RWPE2 (cell line): ENCODE data around the gene SCUBE2.

Experiments
- ATAC-seq: fragments of 200-7000 bp; cut with Tn5 transposase; 3 replicates; pipeline ENCODE4 v1.9.1; 2021; ENCODE audit warnings: low read depth
- DNase-seq: peaks from one replicate; pipeline ENCODE4 v3.0.0-alpha.2; 2020; ENCODE audit warnings: low spot score
- H3K27ac ChIP-seq: fragments of 450-650 bp; 2 replicates; pipeline ENCODE4 v1.5.1; 2017; ENCODE audit warnings: mild to moderate bottlenecking; ENCODE audit not compliant: poor library complexity, severe bottlenecking
- H3K27me3 ChIP-seq: fragments of 250-450 bp; sonication (Bioruptor Pico); 2 replicates; pipeline ENCODE4 v1.5.1; 2021; ENCODE audit warnings: mild to moderate bottlenecking, moderate library complexity; ENCODE audit not compliant: insufficient read depth, poor library complexity, severe bottlenecking
- H3K36me3 ChIP-seq: fragments of 250-450 bp; sonication (Bioruptor Pico); 2 replicates; pipeline ENCODE4 v1.5.1; 2020; ENCODE audit warnings: low read depth, mild to moderate bottlenecking, moderate library complexity
- H3K4me1 ChIP-seq: fragments of 250-450 bp; sonication (Bioruptor Pico); 2 replicates; pipeline ENCODE4 v1.5.1; 2021; ENCODE audit warnings: mild to moderate bottlenecking, moderate library complexity; ENCODE audit not compliant: insufficient read depth, poor library complexity, severe bottlenecking
- H3K4me3 ChIP-seq: fragments of 250-450 bp; sonication (Bioruptor Pico); 2 replicates; pipeline ENCODE4 v1.5.1; 2021; ENCODE audit warnings: mild to moderate bottlenecking, moderate library complexity; ENCODE audit not compliant: severe bottlenecking
- H3K9me3 ChIP-seq: fragments of 250-450 bp; sonication (Bioruptor Pico); 2 replicates; pipeline ENCODE4 v1.5.1; 2021; ENCODE audit warnings: mild to moderate bottlenecking, moderate library complexity; ENCODE audit not compliant: severe bottlenecking
- TF ChIP-seq, protein P1 (sequence below): fragments of 450-650 bp; IDR thresholded peaks from one replicate; pipeline ENCODE4 v1.5.1; 2017; ENCODE audit warnings: mild to moderate bottlenecking, moderate library complexity; ENCODE audit not compliant: poor library complexity, severe bottlenecking

SCUBE2 gene

GRCh38 chr11:9047964-9048523, 43.4 kb downstream of the SCUBE2 start:
- Histone ChIP-seq H3K9me3 (no peaks in the 10 kb centered on the region), H3K27ac (no peak overlapping the region)
- no peak for DNase-seq

DNA sequence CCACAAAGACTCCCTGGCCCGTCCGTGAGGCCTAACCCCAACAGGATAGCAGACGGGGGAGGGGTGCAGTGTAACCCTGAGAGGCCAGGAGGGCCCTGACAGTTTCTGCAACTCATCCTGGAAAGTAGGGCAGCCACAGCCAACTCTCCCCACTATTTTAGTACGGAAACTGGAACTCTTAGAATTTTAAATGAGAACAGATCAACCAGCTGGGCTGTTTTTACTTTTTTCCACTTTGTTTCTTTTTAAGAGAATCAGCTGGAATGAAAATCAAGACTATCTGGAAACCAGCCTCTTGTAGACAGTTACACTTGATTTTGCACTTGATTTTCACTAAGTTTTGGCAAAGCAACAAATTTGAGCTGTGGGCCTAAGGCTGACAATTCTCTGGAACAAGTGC, 44.9 kb downstream of the SCUBE2 start:
- TF ChIP-seq, protein P1, sequence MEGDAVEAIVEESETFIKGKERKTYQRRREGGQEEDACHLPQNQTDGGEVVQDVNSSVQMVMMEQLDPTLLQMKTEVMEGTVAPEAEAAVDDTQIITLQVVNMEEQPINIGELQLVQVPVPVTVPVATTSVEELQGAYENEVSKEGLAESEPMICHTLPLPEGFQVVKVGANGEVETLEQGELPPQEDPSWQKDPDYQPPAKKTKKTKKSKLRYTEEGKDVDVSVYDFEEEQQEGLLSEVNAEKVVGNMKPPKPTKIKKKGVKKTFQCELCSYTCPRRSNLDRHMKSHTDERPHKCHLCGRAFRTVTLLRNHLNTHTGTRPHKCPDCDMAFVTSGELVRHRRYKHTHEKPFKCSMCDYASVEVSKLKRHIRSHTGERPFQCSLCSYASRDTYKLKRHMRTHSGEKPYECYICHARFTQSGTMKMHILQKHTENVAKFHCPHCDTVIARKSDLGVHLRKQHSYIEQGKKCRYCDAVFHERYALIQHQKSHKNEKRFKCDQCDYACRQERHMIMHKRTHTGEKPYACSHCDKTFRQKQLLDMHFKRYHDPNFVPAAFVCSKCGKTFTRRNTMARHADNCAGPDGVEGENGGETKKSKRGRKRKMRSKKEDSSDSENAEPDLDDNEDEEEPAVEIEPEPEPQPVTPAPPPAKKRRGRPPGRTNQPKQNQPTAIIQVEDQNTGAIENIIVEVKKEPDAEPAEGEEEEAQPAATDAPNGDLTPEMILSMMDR = no peak
- ATAC-seq = no peak

More at GRCh38 chr11:9047964-9048523, 43.4 kb downstream of the SCUBE2 start:
- Histone ChIP-seq H3K4me3 (no peak overlapping the region), H3K27me3 (no peaks in the 10 kb centered on the region), H3K4me1 (no peaks in the 10 kb centered on the region), H3K36me3 (no peaks in the 10 kb centered on the region)
- TF ChIP-seq, protein P1 = no peak
- ATAC-seq = no peak

GRCh38 chr11:9042488-9042887, 48.9 kb downstream of the SCUBE2 start:
- H3K36me3 ChIP-seq = no peaks in the 10 kb centered on the region

More for the DNA sequence above, 44.9 kb downstream of the SCUBE2 start:
- H3K27me3 ChIP-seq = no peaks in the 10 kb centered on the region
- H3K27ac ChIP-seq = no peak overlapping the region
- no peak for DNase-seq
- H3K36me3 ChIP-seq = no peaks in the 10 kb centered on the region
- no peak overlapping the region for H3K4me3 ChIP-seq
- no peaks in the 10 kb centered on the region for H3K9me3 ChIP-seq
- no peaks in the 10 kb centered on the region for H3K4me1 ChIP-seq

DNA sequence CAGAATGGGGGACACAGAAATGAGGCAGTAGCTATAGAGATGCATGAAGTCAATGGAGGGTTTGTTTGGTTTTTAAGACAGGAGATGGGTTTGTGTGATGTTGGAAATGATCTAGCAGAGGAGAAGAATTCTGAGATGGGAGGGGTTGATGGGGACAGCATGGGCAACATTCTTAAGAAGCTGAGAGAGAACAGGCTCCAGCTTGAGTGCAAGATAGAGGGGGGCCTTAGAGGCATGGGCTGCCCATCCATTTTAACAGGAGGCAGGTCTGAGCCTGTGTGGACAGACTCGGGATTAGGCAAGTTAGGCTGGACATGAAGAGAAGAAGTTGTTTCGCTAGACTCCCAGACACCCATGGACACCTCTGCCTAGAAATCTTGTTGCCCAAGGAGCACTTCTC, 49.7 kb downstream of the SCUBE2 start:
- DNase-seq (no peak), ATAC-seq (no peak)
- Histone ChIP-seq H3K36me3 (no peaks in the 10 kb centered on the region), H3K4me3 (no peak overlapping the region), H3K4me1 (peaks cover 3% of the 10 kb centered on the region), H3K27me3 (no peaks in the 10 kb centered on the region), H3K9me3 (no peaks in the 10 kb centered on the region), H3K27ac (no peak overlapping the region)
- TF ChIP-seq, protein P1 = no peak

More at GRCh38 chr11:9042488-9042887, 48.9 kb downstream of the SCUBE2 start:
- ATAC-seq (no peak), DNase-seq (no peak)
- no peaks in the 10 kb centered on the region for H3K9me3 ChIP-seq
- no peak overlapping the region for H3K27ac ChIP-seq
- H3K4me3 ChIP-seq = no peak overlapping the region
- peaks cover 3% of the 10 kb centered on the region for H3K4me1 ChIP-seq
- H3K27me3 ChIP-seq = no peaks in the 10 kb centered on the region
- TF ChIP-seq, protein P1 = no peak

DNA sequence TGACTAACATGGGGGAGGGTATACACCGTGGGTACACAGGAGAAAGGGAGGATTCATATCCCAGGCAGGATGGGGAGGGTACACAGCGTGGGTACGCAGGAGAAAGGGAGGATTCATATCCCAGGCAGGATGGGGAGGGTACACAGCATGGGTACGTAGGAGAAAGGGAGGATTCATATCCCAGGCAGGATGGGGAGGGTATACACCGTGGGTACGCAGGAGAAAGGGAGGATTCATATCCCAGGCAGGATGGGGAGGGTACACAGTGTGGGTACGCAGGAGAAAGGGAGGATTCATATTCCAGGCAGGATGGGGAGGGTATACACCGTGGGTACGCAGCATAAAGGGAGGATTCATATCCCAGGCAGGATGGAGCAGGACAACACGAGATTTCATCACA, 51.0 kb downstream of the SCUBE2 start:
- no peak overlapping the region for H3K27ac ChIP-seq
- DNase-seq = no peak
- H3K36me3 ChIP-seq = no peaks in the 10 kb centered on the region
- no peaks in the 10 kb centered on the region for H3K27me3 ChIP-seq
- no peak for ATAC-seq
- TF ChIP-seq, protein P1 = no peak
- H3K4me1 ChIP-seq = peaks cover 3% of the 10 kb centered on the region
- no peaks in the 10 kb centered on the region for H3K9me3 ChIP-seq
- H3K4me3 ChIP-seq = no peak overlapping the region
